ENCODE measurements around the gene PDE3A. TPM values are rescaled to one million over a fixed set of nuclear protein-coding genes. Genes with fewer than 3 reads are reported as not detected.

The PDE3A gene
- total RNA-seq, 1 experiment from 2014 or later, result 0.36 TPM

DNA sequence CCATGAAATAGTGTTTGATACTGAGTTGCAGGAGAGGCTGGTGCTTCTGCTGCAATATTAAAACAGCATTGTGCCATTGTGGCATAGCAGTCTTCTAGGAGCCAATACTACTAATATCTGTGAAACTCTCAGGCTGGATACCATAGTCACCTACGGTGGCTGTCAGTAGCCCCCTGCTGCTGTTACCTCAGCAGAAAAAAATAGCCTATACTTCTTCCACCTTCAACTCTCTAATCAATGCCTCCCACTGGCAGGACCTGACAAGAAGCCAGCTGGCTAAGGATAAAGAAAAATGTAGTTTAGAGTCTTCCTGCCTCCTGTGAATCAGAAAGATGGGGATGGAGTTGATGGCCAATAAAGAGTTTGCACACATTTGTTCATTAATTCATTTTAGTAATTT, 91.6 kb downstream of the PDE3A start:
- no peak overlapping the region for H3K4me3 Mint-ChIP-seq (ENCODE audit: unreplicated experiment)
- H3K27ac Mint-ChIP-seq (ENCODE audit: unreplicated experiment), result no peak overlapping the region
- no peaks in the 10 kb centered on the region for H3K36me3 ChIP-seq (ENCODE audit: control insufficient read depth, insufficient read depth, low read length)
- no peak for DNase-seq
- H3K9me3 ChIP-seq, result no peaks in the 10 kb centered on the region
- H3K4me1 Mint-ChIP-seq (ENCODE audit: low read depth, unreplicated experiment), result no peaks in the 10 kb centered on the region
- H3K27me3 Mint-ChIP-seq (ENCODE audit: insufficient read depth, unreplicated experiment), result no peaks in the 10 kb centered on the region
- H3K27me3 ChIP-seq (replicated peaks; ENCODE audit: control insufficient read depth, insufficient read depth, low read length), result no peaks in the 10 kb centered on the region
- H3K9me3 Mint-ChIP-seq (ENCODE audit: unreplicated experiment), result no peaks in the 10 kb centered on the region
- intact Hi-C loops (cut with micrococcal nuclease; ENCODE audit: unreplicated experiment), result no loop called here
- TF ChIP-seq, protein P1, sequence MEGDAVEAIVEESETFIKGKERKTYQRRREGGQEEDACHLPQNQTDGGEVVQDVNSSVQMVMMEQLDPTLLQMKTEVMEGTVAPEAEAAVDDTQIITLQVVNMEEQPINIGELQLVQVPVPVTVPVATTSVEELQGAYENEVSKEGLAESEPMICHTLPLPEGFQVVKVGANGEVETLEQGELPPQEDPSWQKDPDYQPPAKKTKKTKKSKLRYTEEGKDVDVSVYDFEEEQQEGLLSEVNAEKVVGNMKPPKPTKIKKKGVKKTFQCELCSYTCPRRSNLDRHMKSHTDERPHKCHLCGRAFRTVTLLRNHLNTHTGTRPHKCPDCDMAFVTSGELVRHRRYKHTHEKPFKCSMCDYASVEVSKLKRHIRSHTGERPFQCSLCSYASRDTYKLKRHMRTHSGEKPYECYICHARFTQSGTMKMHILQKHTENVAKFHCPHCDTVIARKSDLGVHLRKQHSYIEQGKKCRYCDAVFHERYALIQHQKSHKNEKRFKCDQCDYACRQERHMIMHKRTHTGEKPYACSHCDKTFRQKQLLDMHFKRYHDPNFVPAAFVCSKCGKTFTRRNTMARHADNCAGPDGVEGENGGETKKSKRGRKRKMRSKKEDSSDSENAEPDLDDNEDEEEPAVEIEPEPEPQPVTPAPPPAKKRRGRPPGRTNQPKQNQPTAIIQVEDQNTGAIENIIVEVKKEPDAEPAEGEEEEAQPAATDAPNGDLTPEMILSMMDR (IDR thresholded peaks at IDR 0.05; ENCODE audit: insufficient read depth in 1 of 2, low read depth in 1 of 2, low read length in 1 of 2, severe bottlenecking in 1 of 2, unreplicated experiment in 1 of 2), result no peak
- POLR2A ChIA-PET, result no interaction called here
- no peak overlapping the region for H3K4me3 ChIP-seq (ENCODE audit: low read depth, low read length)
- CTCF ChIA-PET, result no interaction called here
- no peaks in the 10 kb centered on the region for H3K4me1 ChIP-seq
- no TSS peak for BruUV-seq (replicated peaks)
- H3K36me3 Mint-ChIP-seq (ENCODE audit: insufficient read depth, unreplicated experiment), result no peaks in the 10 kb centered on the region

DNA sequence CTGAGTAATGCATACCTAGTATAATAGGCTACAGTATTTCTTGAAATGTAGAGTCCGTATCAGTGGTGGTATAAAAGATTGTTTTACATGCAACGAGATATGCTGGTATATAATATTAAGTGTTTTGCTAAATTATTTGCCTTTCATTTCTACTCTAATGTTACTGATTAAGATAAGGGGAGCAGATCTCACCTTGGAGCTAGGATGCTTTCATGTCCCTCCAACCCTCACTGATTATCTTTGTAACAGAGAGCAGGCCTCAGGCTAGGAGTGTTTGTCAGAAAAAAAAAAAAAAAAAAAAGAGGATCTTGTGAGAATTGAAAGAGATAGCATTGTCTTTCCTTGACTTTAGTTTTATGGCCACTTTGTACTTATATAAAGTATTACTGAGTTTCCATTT, 92.6 kb downstream of the PDE3A start:
- TF ChIP-seq, protein P1 (IDR thresholded peaks at IDR 0.05; ENCODE audit: insufficient read depth in 1 of 2, low read depth in 1 of 2, low read length in 1 of 2, severe bottlenecking in 1 of 2, unreplicated experiment in 1 of 2), result no peak
- Histone ChIP-seq H3K4me3 (ENCODE audit: low read depth, low read length) (no peak overlapping the region), H3K9me3 (no peaks in the 10 kb centered on the region), H3K4me1 (peaks cover 4% of the 10 kb centered on the region; the same call in 1 of the 2 replicates), H3K27me3 (replicated peaks; ENCODE audit: control insufficient read depth, insufficient read depth, low read length) (no peaks in the 10 kb centered on the region), H3K36me3 (ENCODE audit: control insufficient read depth, insufficient read depth, low read length) (no peaks in the 10 kb centered on the region)
- Mint-ChIP-seq H3K27ac (ENCODE audit: unreplicated experiment) (no peak overlapping the region), H3K4me1 (ENCODE audit: low read depth, unreplicated experiment) (peaks cover 4% of the 10 kb centered on the region), H3K36me3 (ENCODE audit: insufficient read depth, unreplicated experiment) (no peaks in the 10 kb centered on the region), H3K27me3 (ENCODE audit: insufficient read depth, unreplicated experiment) (no peaks in the 10 kb centered on the region), H3K4me3 (ENCODE audit: unreplicated experiment) (no peak overlapping the region), H3K9me3 (ENCODE audit: unreplicated experiment) (no peaks in the 10 kb centered on the region)
- POLR2A ChIA-PET, result no interaction called here
- DNase-seq, result no peak
- BruUV-seq (replicated peaks), result no TSS peak
- CTCF ChIA-PET, result no interaction called here
- intact Hi-C loops (cut with micrococcal nuclease; ENCODE audit: unreplicated experiment), result no loop called here

DNA sequence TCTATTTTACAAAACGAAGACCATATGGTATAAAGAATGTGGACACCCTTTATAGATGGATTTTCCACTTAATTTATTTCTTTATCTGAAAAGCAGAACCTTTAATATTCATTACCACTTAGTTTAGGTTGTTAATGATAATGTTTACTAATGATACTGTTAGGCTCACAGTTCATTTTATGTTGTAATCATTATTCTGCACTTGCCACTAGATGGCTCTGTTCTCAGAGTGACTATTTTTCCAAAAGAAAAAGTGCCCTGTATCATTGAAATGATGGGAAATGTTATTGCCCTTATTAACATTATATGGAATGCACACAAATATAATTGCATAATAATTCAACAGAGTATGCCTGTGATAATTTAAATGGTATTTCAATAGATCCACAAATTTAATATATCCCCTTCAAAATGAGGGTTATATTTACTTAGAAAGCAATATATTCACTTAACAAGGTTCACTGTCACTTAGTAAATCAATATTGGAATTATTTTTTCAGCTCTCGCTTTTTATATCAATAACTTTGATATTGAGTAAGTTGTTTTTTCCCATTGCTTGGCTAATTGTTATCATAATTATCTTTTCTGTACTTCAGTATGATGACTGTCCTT, 95.7 kb downstream of the PDE3A start:
- intact Hi-C loops (cut with micrococcal nuclease; ENCODE audit: unreplicated experiment), result loop anchor here (1.0 kb wide), 2 partner anchors 85 to 137 kb away; no protein-coding TSS in a partner anchor
- no peaks in the 10 kb centered on the region for H3K9me3 Mint-ChIP-seq (ENCODE audit: unreplicated experiment)

More for the DNA sequence above, 95.7 kb downstream of the PDE3A start:
- no peak overlapping the region for H3K27ac Mint-ChIP-seq (ENCODE audit: unreplicated experiment)
- H3K36me3 ChIP-seq (ENCODE audit: control insufficient read depth, insufficient read depth, low read length), result no peaks in the 10 kb centered on the region
- no peaks in the 10 kb centered on the region for H3K9me3 ChIP-seq
- POLR2A ChIA-PET, result no interaction called here
- H3K4me1 ChIP-seq, result peaks cover 4% of the 10 kb centered on the region; the same call in 1 of the 2 replicates
- H3K4me3 ChIP-seq (ENCODE audit: low read depth, low read length), result no peak overlapping the region
- CTCF ChIA-PET, result no interaction called here
- peak in 1 of 2 experiments; percentile 32 for DNase-seq
- H3K4me1 Mint-ChIP-seq (ENCODE audit: low read depth, unreplicated experiment), result peaks cover 7% of the 10 kb centered on the region
- TF ChIP-seq, protein P1 (IDR thresholded peaks at IDR 0.05; ENCODE audit: insufficient read depth in 1 of 2, low read depth in 1 of 2, low read length in 1 of 2, severe bottlenecking in 1 of 2, unreplicated experiment in 1 of 2), result peak; percentile 52 to 74
- no TSS peak for BruUV-seq (replicated peaks)
- no peaks in the 10 kb centered on the region for H3K27me3 Mint-ChIP-seq (ENCODE audit: insufficient read depth, unreplicated experiment)
- H3K27me3 ChIP-seq (replicated peaks; ENCODE audit: control insufficient read depth, insufficient read depth, low read length), result no peaks in the 10 kb centered on the region
- no peak overlapping the region for H3K4me3 Mint-ChIP-seq (ENCODE audit: unreplicated experiment)
- no peaks in the 10 kb centered on the region for H3K36me3 Mint-ChIP-seq (ENCODE audit: insufficient read depth, unreplicated experiment)
